GM21717 (cell line): ENCODE results near the gene B3GNT7.
A peak's percentile ranks its signal among the peaks of the same experiment; 100 is the strongest.
"Not testable (repeated sequence)": the region's sequence is repeated elsewhere in the genome, so short reads cannot be mapped to it uniquely, and the experiment has no call there.

Experiments used
- ATAC-seq: cut with Tn5 transposase; IDR thresholded peaks from one replicate; pipeline ENCODE4 v1.9.1; 2021; ENCODE audit warnings: mild to moderate bottlenecking, moderate library complexity; ENCODE audit not compliant: unreplicated experiment

The B3GNT7 gene

GRCh38 chr2:231395188-231396057, at the start of gene B3GNT7:
Gene B3GNT7, plus strand, starts transcription at chr2:231395710. Its CDS starts 94 bp downstream, at chr2:231395804.
- ATAC-seq, result no peak

GRCh38 chr2:231347081-231347480, 48.4 kb upstream of the B3GNT7 start:
- ATAC-seq, result no peak

DNA sequence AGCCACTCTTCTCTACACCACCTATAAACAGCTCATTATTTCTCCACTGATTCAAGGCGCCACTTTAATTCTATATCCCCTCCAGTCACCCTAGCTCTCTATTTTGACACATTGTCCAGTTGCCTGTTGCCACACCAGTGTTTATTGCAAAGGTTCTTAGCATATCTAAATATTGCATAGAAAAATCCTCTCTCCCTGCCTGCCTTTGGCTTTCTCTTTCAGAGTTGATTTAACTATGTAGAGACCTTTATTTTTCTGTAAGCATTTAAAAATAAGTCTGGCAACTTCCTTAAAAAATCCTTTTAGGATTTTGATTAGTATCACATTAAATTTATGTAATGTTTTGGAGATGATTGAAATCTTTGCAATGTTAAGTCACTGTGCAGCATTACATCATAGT, 47.9 kb upstream of the B3GNT7 start:
- ATAC-seq, result no peak

- no peak for ATAC-seq
Observed at GRCh38 chr2:231348173-231348572, 47.3 kb upstream of the B3GNT7 start.

DNA sequence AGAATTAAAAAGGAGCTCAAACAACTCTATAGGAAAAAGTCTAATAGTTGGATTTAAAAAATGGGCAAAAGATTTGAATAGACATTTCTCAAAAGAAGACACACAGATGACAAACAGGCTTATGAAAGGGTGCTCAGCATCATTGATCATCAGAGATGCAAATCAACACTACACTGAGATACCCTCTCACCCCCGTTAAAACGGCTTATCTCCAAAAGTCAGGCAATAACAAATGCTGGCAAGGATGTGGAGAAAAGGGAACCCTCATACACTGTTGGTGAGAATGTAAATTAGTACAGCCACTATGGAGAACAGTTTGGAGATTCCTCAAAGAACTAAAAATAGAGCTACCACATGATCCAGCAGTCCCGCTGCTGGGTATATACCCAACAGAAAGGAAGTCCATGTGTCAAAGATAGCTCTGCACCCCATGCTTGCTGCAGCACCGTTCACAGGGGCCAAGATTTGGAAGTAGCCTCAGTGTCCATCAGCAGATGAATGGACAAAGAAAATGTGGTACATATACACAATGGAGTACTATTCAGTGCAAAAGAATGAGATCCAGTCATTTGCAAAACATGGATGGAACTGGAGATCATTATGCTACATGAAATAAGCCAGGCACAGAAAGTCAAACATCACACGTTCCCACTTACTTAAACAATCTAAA, 46.7 kb upstream of the B3GNT7 start:
- ATAC-seq, result no peak

GRCh38 chr2:231349374-231349735, 46.2 kb upstream of the B3GNT7 start:
- not testable (repeated sequence) for ATAC-seq

DNA sequence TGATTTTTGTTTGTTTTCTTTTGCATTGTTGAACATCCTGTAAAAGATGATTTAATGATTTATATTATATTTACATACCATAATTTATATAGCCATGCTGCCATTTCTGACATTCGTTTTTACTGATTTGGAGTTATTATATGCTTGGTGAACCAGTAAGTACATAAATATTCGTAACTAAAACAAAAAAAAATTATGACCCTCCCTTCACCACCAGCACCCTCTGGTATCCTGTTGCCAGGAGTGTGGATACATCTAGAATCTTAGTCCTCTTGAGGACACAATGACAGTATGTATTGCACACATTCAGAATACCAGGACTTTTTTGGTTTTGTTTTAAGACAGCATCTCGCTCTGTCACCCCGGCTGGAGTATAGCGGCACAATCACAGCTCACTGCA, 43.9 kb upstream of the B3GNT7 start:
- no peak for ATAC-seq

DNA sequence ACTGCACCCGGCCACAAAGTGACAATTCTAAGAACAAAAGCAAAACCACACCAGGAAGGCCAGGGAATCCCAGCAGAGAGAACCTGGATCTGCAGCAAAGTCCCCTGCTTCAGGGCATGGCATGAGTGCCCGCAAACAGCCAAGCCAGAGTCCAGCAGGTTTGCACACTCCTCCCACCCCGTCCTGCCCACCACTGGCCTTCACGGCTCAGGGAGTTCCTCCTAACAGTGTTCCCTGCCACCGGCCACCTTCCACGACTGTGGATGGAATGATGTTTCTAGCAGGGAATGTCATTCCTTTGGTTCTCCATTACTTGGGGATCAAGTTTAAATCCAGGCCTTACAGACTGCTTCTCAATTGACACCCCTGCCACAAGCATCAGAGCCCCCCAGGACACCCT, 42.0 kb upstream of the B3GNT7 start:
- no peak for ATAC-seq

DNA sequence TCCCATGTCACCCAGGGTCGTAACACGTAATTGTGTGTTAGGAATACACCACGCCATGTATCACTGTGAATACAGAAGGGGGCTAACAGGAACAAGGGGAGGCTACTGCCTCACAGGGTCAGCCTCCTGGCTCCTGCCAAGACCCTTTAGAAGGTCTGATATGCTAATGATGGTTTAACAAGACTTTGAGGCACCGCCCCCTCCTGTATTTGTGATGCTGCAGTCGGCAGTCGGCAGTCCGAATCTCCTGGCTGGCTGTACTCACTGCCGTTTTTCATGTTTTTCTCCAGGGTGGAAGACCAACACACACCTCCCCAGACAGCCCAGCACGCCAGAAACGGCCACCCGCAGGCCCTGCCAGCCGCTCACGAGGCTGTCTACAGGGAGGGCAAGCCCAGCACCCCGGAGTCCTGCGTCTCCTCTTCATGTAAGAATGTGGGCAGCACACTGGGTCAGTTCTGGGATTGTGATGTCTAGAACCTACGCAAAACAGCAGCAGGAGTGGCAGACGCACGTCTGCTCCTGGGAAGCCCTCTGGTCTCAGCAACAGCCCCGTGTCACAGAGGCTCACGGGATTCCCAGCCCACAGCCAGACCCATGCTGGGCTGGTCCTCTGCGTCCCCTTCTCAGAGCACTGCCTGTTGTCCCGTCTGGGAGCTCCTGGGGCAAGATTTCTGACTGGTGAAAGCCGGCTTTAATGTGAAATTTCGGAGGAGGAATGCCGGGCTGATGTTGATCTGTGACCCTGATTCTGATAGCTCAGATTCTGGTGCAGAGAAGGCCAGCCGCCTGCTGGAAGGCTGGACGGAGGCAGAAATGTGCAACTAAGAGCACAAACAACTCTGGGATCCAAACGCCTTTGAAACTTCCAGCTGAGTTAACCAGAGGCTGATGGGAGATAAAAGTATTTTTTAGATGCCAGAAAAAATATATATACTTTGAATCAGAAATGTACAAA, 39.7 kb upstream of the B3GNT7 start:
- ATAC-seq, result no peak

DNA sequence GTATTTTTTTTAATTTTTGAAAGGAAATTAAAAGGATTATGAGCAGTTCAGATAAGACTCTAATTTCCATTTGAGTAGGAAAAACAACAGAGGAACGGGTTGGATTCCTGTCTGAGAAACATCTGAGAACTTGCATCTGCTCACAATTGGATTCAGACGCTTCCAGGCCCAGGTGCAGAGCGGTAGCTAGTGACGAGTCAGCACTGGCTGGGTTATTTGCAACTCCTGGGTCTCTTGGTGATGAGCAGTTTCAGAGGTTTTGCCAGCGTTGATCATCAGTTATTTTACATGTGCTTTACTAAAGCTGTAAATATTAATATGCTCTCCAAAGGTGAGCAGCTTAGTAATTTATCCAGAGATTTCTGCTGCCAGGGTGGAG, 39.1 kb upstream of the B3GNT7 start:
- no peak for ATAC-seq

DNA sequence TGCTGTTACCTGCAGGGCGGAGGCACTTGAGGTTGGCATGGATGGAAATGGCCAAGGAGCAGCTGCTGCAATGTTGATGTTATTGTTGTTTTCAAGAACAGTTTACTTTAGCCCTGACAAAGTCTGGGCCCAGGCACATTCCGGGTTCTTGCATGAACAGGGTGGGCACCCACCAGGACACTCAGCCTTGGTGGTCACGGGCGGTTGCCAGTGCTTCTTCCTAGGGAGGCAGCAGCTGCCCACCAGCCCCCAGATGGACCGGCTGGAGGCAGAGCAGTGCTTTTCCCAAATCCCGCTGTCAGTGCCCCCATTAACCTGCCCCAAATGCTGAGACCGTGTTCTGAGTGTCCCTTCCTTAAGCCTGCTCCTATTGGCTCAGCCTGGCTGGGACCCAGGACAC, 38.5 kb upstream of the B3GNT7 start:
- ATAC-seq, result no peak

- no peak for ATAC-seq
Observed at GRCh38 chr2:231357931-231358330, 37.6 kb upstream of the B3GNT7 start.

GRCh38 chr2:231359441-231359840, 36.1 kb upstream of the B3GNT7 start:
- no peak for ATAC-seq

DNA sequence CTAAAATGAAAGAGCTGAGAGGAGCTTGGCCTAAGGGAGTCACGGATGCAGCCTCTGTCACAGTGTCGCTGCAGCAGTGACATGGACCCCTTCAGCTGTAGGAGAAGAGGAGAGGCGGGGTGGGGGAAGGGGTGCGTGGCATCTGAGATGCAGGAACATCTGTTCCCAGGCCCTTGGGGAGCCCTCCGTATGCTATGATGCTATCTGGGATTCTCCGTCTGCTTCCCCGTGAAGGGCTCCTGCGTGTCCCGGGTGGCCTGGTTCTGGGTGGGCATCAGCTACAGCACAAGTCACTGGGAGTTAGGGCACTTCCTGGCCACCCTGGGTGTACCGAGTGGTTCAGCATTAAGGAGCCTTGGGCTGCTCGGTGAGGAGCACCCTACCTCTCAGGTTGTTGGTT, 35.6 kb upstream of the B3GNT7 start:
- ATAC-seq, result no peak

- ATAC-seq, result no peak
Observed at GRCh38 chr2:231360401-231360800, 35.1 kb upstream of the B3GNT7 start.

- no peak for ATAC-seq
Observed at GRCh38 chr2:231360881-231361371, 34.6 kb upstream of the B3GNT7 start.

GRCh38 chr2:231361701-231362554, 33.6 kb upstream of the B3GNT7 start:
- ATAC-seq, result peak; percentile 67

DNA sequence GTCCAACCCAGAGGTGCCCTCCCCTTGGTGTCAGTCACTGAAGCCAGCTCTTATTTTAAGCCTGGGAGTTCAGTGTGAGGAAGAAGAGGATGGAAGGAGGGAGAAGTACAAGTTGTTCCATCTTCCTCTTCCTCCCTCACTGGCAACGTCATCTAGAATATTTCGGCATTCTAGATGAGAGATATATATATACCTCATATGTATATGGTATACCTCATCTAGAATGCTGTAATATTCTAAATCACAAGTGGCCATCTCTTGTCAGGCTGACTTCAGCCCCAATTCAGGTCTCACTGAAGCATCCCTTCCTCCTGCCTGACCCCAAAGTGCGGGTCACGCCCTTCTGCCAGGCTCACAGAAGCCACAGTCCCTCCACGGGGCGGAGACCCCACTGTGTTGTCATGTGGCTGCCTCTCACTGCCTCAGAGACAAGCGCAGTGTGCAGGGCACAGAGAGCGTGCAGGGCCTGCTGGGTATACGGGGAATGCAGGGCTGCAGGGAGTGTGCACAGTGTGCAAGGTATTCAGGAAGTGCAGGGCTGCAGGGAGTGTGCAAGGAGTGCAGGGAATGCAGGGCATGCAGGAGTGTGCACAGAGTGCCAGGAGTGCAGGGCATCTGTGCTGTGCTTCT, 32.8 kb upstream of the B3GNT7 start:
- no peak for ATAC-seq

GRCh38 chr2:231364061-231364460, 31.4 kb upstream of the B3GNT7 start:
- no peak for ATAC-seq
